Kidney (tissue), 14 donors: ENCODE results near the gene TPRN. TPM values are rescaled to one million over a fixed set of nuclear protein-coding genes. Genes with fewer than 3 reads are reported as not detected.
A peak's percentile ranks its signal among the peaks of the same experiment; 100 is the strongest.

Source experiments
- DNase-seq, 5 donors: peaks; one replicate each; pipeline ENCODE4 v3.0.0-alpha.2; 2013 to 2020
- FAIRE-seq: peaks from 2 replicates; lab custom pipeline; 2012; peaks lifted over from hg19 to GRCh38; lab: Jason Lieb, UNC
- H3K27ac ChIP-seq, 2 donors: one replicate each; pipeline ENCODE4 v1.7.0; 2013; ENCODE audit warnings: low read depth in 2 of 2, low read length in 2 of 2, inconsistent platforms in 1 of 2
- H3K27me3 ChIP-seq: one replicate; pipeline ENCODE4 v1.7.1; 2013; ENCODE audit warnings: low read length, inconsistent platforms; ENCODE audit not compliant: control insufficient read depth, insufficient read depth
- H3K36me3 ChIP-seq, 3 donors: one replicate each; pipeline versions ENCODE4 v1.7.0 to v1.7.1; 2013; ENCODE audit warnings: low read length in 3 of 3, control low read depth in 1 of 3, inconsistent platforms in 1 of 3; ENCODE audit not compliant: insufficient read depth in 3 of 3, control insufficient read depth in 2 of 3
- H3K4me1 ChIP-seq, 3 donors: one replicate each; pipeline versions ENCODE4 v1.7.0 to v1.7.1; 2013; ENCODE audit warnings: low read length in 3 of 3, inconsistent platforms in 1 of 3, low read depth in 1 of 3; ENCODE audit not compliant: control insufficient read depth in 2 of 3, insufficient read depth in 2 of 3
- H3K4me3 ChIP-seq, 3 donors: one replicate each; pipeline versions ENCODE4 v1.7.0 to v1.8.1; 2013; ENCODE audit warnings: low read length in 3 of 3, control low read depth in 1 of 3, inconsistent platforms in 1 of 3
- H3K9ac ChIP-seq, 3 donors: one replicate each; pipeline versions ENCODE4 v1.7.0 to v1.7.1; 2013; ENCODE audit warnings: low read length in 3 of 3, control low read depth in 1 of 3, inconsistent platforms in 1 of 3
- H3K9me3 ChIP-seq, 3 donors: one replicate each; pipeline versions ENCODE4 v1.7.0 to v1.7.1; 2013; ENCODE audit warnings: low read length in 3 of 3, control low read depth in 1 of 3, inconsistent platforms in 1 of 3; ENCODE audit not compliant: control insufficient read depth in 2 of 3, insufficient read depth in 1 of 3
- CTCF ChIP-seq: IDR thresholded peaks from 3 replicates; pipeline ENCODE4 v1.5.1; 2012; ENCODE audit warnings: mild to moderate bottlenecking, moderate library complexity, borderline replicate concordance; ENCODE audit not compliant: insufficient read depth; ENCODE audit errors: extremely low read depth
- intact Hi-C: fragments of 100-400 bp; cut with DNase I; formaldehyde crosslinking; loops from one replicate; pipeline ENCODE4 v1.11.1; 2022
- polyA plus RNA-seq: library from polyadenylated mRNA; stranded (reverse); fragments of 350-450 nt; fragmentation: Illumina TruSeq; extraction: RNeasy Lipid Tissue Mini Kit (QIAGEN cat#74804); gene quantifications from one replicate; pipeline ENCODE4 v1.2.3, GENCODE V29; 2014; ENCODE audit warnings: low read depth, low replicate concordance; ENCODE audit not compliant: insufficient read depth
- total RNA-seq: library from RNA; stranded (reverse); fragmentation: NEBNext Ultra II Directional; extraction: Animal tissue kit (Norgen Biotek cat#: 25700); gene quantifications from one replicate; pipeline ENCODE4 v1.2.1, GENCODE V29; 2021
- donor health status: control.
- donor health status: control.
- donor health status: control.
- donor health status: control.
- donor health status: control.
- donor health status: DM: yes; HTN: yes; CAD: no.
- donor health status: Normal renal cell carcinoma (clear cell type).

Gene TPRN
- total and polyA plus RNA-seq, 2 donors from 2014 or later, result 47.2 to 49.5 TPM

- no peak for TF ChIP-seq CTCF
- Histone ChIP-seq H3K36me3 (no peaks in the 10 kb centered on the region), H3K9ac (peak within 1 kb of the TSS; percentile 65 to 88 (median 78)), H3K4me1 (peaks cover 3 to 37% (median 13%) of the 10 kb centered on the region in 3 donors), H3K27ac (peak within 1 kb of the TSS; percentile 65 to 71), H3K4me3 (peak within 1 kb of the TSS; percentile 91 to 97 (median 94)), H3K27me3 (no peaks in the 10 kb centered on the region), H3K9me3 (no peaks in the 10 kb centered on the region)
- FAIRE-seq, result no peak
- peak; percentile 92 to 97 (median 93) for DNase-seq
- intact Hi-C loops, result no loop called here
Measured at GRCh38 chr9:137205126-137206069, 4.9 kb upstream of the TPRN start, which contains the start of the genes NDOR1 and TMEM203. TSS of gene NDOR1 (plus strand) at chr9:137205700. CDS start at chr9:137205778, 78 bp downstream. TSS of gene TMEM203 (minus strand) at chr9:137205648. CDS start at chr9:137205414, 234 bp downstream.

GRCh38 chr9:137204731-137205125, 4.2 kb upstream of the TPRN start:
- DNase-seq (no peak), FAIRE-seq (no peak)
- no peaks in the 10 kb centered on the region for H3K36me3 ChIP-seq
- H3K27ac ChIP-seq, result no peak overlapping the region
- H3K27me3 ChIP-seq, result no peaks in the 10 kb centered on the region
- peak overlapping the region; percentile 91 to 97 (median 94) for H3K4me3 ChIP-seq
- H3K9ac ChIP-seq, result peak overlapping the region; percentile 65 to 88 (median 78)
- peaks cover 3 to 37% (median 13%) of the 10 kb centered on the region in 3 donors for H3K4me1 ChIP-seq
- intact Hi-C loops, result no loop called here
- H3K9me3 ChIP-seq, result no peaks in the 10 kb centered on the region
- no peak for TF ChIP-seq CTCF

GRCh38 chr9:137202966-137203365, 2.4 kb upstream of the TPRN start:
- Histone ChIP-seq H3K9me3 (no peaks in the 10 kb centered on the region), H3K27ac (no peak overlapping the region), H3K4me1 (peaks cover 3 to 52% (median 16%) of the 10 kb centered on the region in 3 donors), H3K4me3 (no peak overlapping the region), H3K36me3 (no peaks in the 10 kb centered on the region), H3K27me3 (no peaks in the 10 kb centered on the region), H3K9ac (no peak overlapping the region)
- FAIRE-seq (no peak), DNase-seq (no peak)
- intact Hi-C loops, result no loop called here
- no peak for TF ChIP-seq CTCF
